ENCODE measurements around the gene ITGA6. TPM values are rescaled to one million over a fixed set of nuclear protein-coding genes. Genes with fewer than 3 reads are reported as not detected.

The ITGA6 gene
- total RNA-seq, 2 experiments from 2014 or later, result 0.38 TPM; not detected in 1

GRCh38 chr2:172458561-172459124 is 31.3 kb downstream of the ITGA6 start:
- no peak overlapping the region for H3K4me2 ChIP-seq (ENCODE audit: low read length)
- no peaks in the 10 kb centered on the region for H3K79me2 ChIP-seq (ENCODE audit: insufficient read depth, low read depth, low read length)
- H2AFZ ChIP-seq (ENCODE audit: low read length), result no peak overlapping the region
- H3K9me2 ChIP-seq (ENCODE audit: insufficient read depth, low read length), result no peaks in the 10 kb centered on the region
- BruUV-seq (replicated peaks), result no TSS peak
- no peaks in the 10 kb centered on the region for H4K20me1 ChIP-seq (ENCODE audit: insufficient read depth, low read length)
- H3K36me3 ChIP-seq (ENCODE audit: insufficient read depth, low read length), result no peaks in the 10 kb centered on the region
- POLR2A ChIA-PET, result interaction anchor here (0.6 to 1.0 kb wide), 2 partner anchors 16 to 803 kb away, joined by 3 read pairs; no protein-coding TSS in a partner anchor
- H3K4me3 ChIP-seq (ENCODE audit: low read depth, low read length, poor library complexity, severe bottlenecking), result no peak overlapping the region
- H3K27ac ChIP-seq (ENCODE audit: low read depth, low read length, poor library complexity, severe bottlenecking), result no peak overlapping the region
- H3K4me1 ChIP-seq (ENCODE audit: insufficient read depth, low read length, poor library complexity, severe bottlenecking), result peaks cover 14% of the 10 kb centered on the region
- no peak for TF ChIP-seq CTCF (conservative IDR thresholded peaks at IDR 0.05; ENCODE audit: low read length)
- no peak for TF ChIP-seq EZH2phosphoT487 (IDR thresholded peaks at IDR 0.05; ENCODE audit: borderline replicate concordance, low read depth, low read length)
- intact Hi-C loops (cut with micrococcal nuclease; ENCODE audit: unreplicated experiment), result no loop called here
- H3K9me3 ChIP-seq (ENCODE audit: low read length), result no peaks in the 10 kb centered on the region
- CTCF ChIA-PET (ENCODE audit: unreplicated experiment), result no interaction called here
- DNase-seq (ENCODE audit: low spot score), result no peak

- DNase-seq (ENCODE audit: low spot score), result no peak
- Histone ChIP-seq H3K4me1 (ENCODE audit: insufficient read depth, low read length, poor library complexity, severe bottlenecking) (peaks cover 19% of the 10 kb centered on the region), H4K20me1 (ENCODE audit: insufficient read depth, low read length) (no peaks in the 10 kb centered on the region), H3K79me2 (ENCODE audit: insufficient read depth, low read depth, low read length) (no peaks in the 10 kb centered on the region), H3K9me2 (ENCODE audit: insufficient read depth, low read length) (no peaks in the 10 kb centered on the region), H3K4me3 (ENCODE audit: low read depth, low read length, poor library complexity, severe bottlenecking) (no peak overlapping the region), H3K4me2 (ENCODE audit: low read length) (no peak overlapping the region), H2AFZ (ENCODE audit: low read length) (no peak overlapping the region), H3K36me3 (ENCODE audit: insufficient read depth, low read length) (no peaks in the 10 kb centered on the region), H3K9me3 (ENCODE audit: low read length) (no peaks in the 10 kb centered on the region), H3K27ac (ENCODE audit: low read depth, low read length, poor library complexity, severe bottlenecking) (no peak overlapping the region)
- intact Hi-C loops (cut with micrococcal nuclease; ENCODE audit: unreplicated experiment), result loop anchor here (5.0 to 10.0 kb wide), 3 partner anchors 33 to 886 kb away; partner anchors contain the start of gene ITGA6
- BruUV-seq (replicated peaks), result no TSS peak
- POLR2A ChIA-PET, result no interaction called here
- TF ChIP-seq CTCF (conservative IDR thresholded peaks at IDR 0.05; ENCODE audit: low read length) (no peak), EZH2phosphoT487 (IDR thresholded peaks at IDR 0.05; ENCODE audit: borderline replicate concordance, low read depth, low read length) (no peak)
- CTCF ChIA-PET (ENCODE audit: unreplicated experiment), result interaction anchor here (1.5 to 1.8 kb wide), 2 partner anchors 19 to 333 kb away, joined by 4 to 7 read pairs; no protein-coding TSS in a partner anchor
These were observed 33.4 kb downstream of the ITGA6 start for GRCh38 chr2:172460780-172461201.

All from OCI-LY7 (cell line).